Thyroid gland (tissue), 4 donors: Measurements from ENCODE around the gene POU3F3.

Experiments used
- POLR2A ChIP-seq, 2 donors: fragments of 450-650 bp; IDR thresholded peaks; one replicate each; pipeline ENCODE4 v1.6.1; 2017; ENCODE audit warnings: antibody characterized with exemption in 2 of 2, mild to moderate bottlenecking in 2 of 2, moderate library complexity in 1 of 2
- TF ChIP-seq, protein P1 (sequence below), 6 experiments: fragments of 200-600 bp in 3 of 6; fragments of 450-650 bp in 3 of 6; sonication (generic) in 3 of 6; IDR thresholded peaks; one replicate each; pipeline ENCODE4 v1.5.1; 2016 to 2019; ENCODE audit warnings: antibody characterized with exemption in 6 of 6, mild to moderate bottlenecking in 2 of 6, inconsistent platforms in 1 of 6, moderate library complexity in 1 of 6

DNA sequence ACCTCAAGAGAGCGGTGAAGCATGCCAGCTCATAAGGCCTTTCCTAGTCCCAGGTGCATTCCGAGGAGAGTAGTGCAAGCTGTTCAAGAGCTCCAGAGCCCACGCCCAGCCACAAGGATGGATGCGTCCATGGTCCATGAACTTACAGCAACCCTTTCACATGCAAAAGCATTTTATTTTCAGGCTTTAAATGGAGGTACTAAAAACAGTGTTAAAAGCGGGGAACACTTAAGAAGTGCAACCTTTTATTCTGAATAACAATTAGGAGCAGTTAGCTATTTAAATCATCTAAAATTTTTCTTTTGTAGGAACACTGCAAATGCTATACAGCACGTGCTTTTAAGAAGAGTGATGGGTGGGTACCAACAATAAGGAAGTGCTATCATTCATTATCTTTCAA, 33.8 kb downstream of the POU3F3 start:
- TF ChIP-seq, protein P1, sequence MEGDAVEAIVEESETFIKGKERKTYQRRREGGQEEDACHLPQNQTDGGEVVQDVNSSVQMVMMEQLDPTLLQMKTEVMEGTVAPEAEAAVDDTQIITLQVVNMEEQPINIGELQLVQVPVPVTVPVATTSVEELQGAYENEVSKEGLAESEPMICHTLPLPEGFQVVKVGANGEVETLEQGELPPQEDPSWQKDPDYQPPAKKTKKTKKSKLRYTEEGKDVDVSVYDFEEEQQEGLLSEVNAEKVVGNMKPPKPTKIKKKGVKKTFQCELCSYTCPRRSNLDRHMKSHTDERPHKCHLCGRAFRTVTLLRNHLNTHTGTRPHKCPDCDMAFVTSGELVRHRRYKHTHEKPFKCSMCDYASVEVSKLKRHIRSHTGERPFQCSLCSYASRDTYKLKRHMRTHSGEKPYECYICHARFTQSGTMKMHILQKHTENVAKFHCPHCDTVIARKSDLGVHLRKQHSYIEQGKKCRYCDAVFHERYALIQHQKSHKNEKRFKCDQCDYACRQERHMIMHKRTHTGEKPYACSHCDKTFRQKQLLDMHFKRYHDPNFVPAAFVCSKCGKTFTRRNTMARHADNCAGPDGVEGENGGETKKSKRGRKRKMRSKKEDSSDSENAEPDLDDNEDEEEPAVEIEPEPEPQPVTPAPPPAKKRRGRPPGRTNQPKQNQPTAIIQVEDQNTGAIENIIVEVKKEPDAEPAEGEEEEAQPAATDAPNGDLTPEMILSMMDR (IDR thresholded peaks at IDR 0.05) = no peak
- TF ChIP-seq POLR2A (IDR thresholded peaks at IDR 0.05) = no peak
